ENCODE measurements around the gene MYH16. TPM values are rescaled to one million over a fixed set of nuclear protein-coding genes. Genes with fewer than 3 reads are reported as not detected.

Gene MYH16
- total and polyA plus RNA-seq, 10 of the 15 experiments (the other 5 are each of a cell fraction or from before 2014, with no cell fraction given), result 0.03 to 0.33 (median 0.04) TPM; not detected in 3

DNA sequence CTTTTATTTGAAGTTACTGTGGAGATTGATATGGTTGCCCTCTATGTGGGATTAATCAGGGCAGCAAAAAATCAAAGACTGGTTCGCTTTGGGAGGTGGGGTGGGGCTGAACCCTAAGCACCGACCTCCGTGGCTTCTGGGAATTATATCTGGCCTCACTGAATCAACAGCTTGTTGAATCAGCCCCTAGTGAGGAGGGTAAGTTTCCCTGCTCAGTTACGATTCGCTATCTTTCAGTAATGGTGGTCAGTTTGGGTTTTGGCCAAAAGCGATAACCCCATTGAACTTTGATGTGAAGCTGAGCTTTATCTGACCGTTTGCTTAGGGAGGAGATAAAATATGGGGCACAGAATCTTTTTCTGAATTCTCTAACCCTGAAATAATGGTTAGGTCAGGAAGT, 36.5 kb downstream of the MYH16 start:
- DNase-seq (ENCODE audit: low read depth, low spot score) (no peak), ATAC-seq (no peak), FAIRE-seq (no peak)
- WGBS (ENCODE audit: insufficient coverage, insufficient replicate concordance, low lambda C conversion rate, missing lambda C conversion rate), result 88% methylated on average over 7 of the region's 7 CpGs
- Histone ChIP-seq H3K27me3 (replicated peaks in 1 of 2; ENCODE audit: control insufficient read depth in 2 of 2, insufficient read depth in 2 of 2, low read length in 1 of 2) (no peaks in the 10 kb centered on the region), H3K4me1 (ENCODE audit: control insufficient read depth, insufficient read depth, low read length) (peaks cover 7% of the 10 kb centered on the region), H2AFZ (ENCODE audit: control insufficient read depth, low read depth, low read length) (no peak overlapping the region), H3K9me3 (replicated peaks; ENCODE audit: control insufficient read depth, insufficient read depth, low read length) (no peaks in the 10 kb centered on the region; the same call in 2 of the 3 replicates), H4K20me1 (ENCODE audit: control insufficient read depth, insufficient read depth) (no peaks in the 10 kb centered on the region), H3K79me2 (ENCODE audit: control insufficient read depth, insufficient read depth, low read length) (no peaks in the 10 kb centered on the region), H3K36me3 (ENCODE audit: control insufficient read depth in 2 of 2, insufficient read depth in 2 of 2, low read length in 1 of 2) (no peaks in the 10 kb centered on the region), H3K4me2 (ENCODE audit: control insufficient read depth, insufficient read depth) (no peak overlapping the region), H3K27ac (ENCODE audit: control insufficient read depth, insufficient read depth) (no peak overlapping the region), H3K9ac (ENCODE audit: control insufficient read depth, insufficient read depth, low read length) (no peak overlapping the region), H3K4me3 (no peak overlapping the region)
- ChIA-PET POLR2A (no interaction called here), CTCF (interaction anchor here (0.9 to 2.6 kb wide), 4 partner anchors 11 to 273 kb away, joined by 3 to 27 read pairs (median 5); no protein-coding TSS in a partner anchor), RAD21 (ENCODE audit: unreplicated experiment) (interaction anchor here (1.2 kb wide), 1 partner anchor 14 kb away, joined by 3 read pairs; no protein-coding TSS in a partner anchor), SMC1A (ENCODE audit: uncharacterized antibody, unreplicated experiment) (no interaction called here)
- in situ Hi-C loops (cut with MboI) (no loop called here), intact Hi-C loops (cut with micrococcal nuclease; ENCODE audit: unreplicated experiment) (no loop called here)
- BruUV-seq (replicated peaks), result no TSS peak
- no peak for TF ChIP-seq POU2F2 (IDR thresholded peaks at IDR 0.05; ENCODE audit: borderline replicate concordance, low read depth, low read length)
- TF ChIP-seq ASH2L (IDR thresholded peaks at IDR 0.05; ENCODE audit: borderline replicate concordance, low read depth), result no peak

DNA sequence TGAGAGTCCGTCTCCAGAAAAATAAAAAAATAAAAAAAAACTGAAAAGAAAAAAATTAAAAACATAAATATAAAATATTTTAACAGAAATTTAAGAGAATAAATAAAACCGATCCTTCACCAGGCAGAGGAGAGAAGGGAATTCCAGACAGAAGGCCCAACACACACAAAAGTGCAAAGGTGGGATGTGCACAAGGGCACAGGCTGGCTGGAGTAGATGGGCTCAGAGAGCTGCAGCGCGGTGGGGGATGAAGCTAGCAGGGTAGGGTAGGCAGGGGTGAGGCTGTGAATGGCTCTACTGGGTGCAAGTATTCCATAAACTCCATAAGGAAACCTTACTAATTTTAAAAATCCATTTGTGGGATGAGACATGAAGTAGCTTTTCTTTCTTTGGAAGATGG, 37.4 kb downstream of the MYH16 start:
- 63% methylated on average over 4 of the region's 4 CpGs for WGBS (ENCODE audit: insufficient coverage, insufficient replicate concordance, low lambda C conversion rate, missing lambda C conversion rate)
- no peaks in the 10 kb centered on the region for H4K20me1 ChIP-seq (ENCODE audit: control insufficient read depth, insufficient read depth)
- TF ChIP-seq FOXM1 (IDR thresholded peaks at IDR 0.05; ENCODE audit: low read depth, low read length) (no peak), NFXL1 (IDR thresholded peaks at IDR 0.05; ENCODE audit: borderline replicate concordance) (no peak), IKZF2 (IDR thresholded peaks at IDR 0.05) (no peak), RELA (IDR thresholded peaks at IDR 0.05; ENCODE audit: borderline replicate concordance, partially characterized antibody) (no peak), KDM1A (IDR thresholded peaks at IDR 0.05; ENCODE audit: borderline replicate concordance) (no peak), SIN3A (IDR thresholded peaks at IDR 0.05; ENCODE audit: low read depth, low read length) (no peak), ZNF217 (IDR thresholded peaks at IDR 0.05) (no peak), MYB (IDR thresholded peaks at IDR 0.05; ENCODE audit: borderline replicate concordance, low read depth, low read length) (no peak), MTA2 (IDR thresholded peaks at IDR 0.05; ENCODE audit: low read depth) (no peak), SMARCA5 (IDR thresholded peaks at IDR 0.05) (no peak), SIX5 (IDR thresholded peaks at IDR 0.05; ENCODE audit: low read depth, low read length, severe bottlenecking) (no peak), TAF1 (IDR thresholded peaks at IDR 0.05; ENCODE audit: borderline replicate concordance, low read depth, low read length) (no peak), KAT2A (conservative IDR thresholded peaks at IDR 0.05; ENCODE audit: control insufficient read depth, low read depth, low read length) (no peak)
- TF ChIP-seq, protein P1, sequence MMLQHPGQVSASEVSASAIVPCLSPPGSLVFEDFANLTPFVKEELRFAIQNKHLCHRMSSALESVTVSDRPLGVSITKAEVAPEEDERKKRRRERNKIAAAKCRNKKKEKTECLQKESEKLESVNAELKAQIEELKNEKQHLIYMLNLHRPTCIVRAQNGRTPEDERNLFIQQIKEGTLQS (IDR thresholded peaks at IDR 0.05; ENCODE audit: borderline replicate concordance, extremely low read depth, low read depth, low read length), result no peak
- TF ChIP-seq, protein P2, sequence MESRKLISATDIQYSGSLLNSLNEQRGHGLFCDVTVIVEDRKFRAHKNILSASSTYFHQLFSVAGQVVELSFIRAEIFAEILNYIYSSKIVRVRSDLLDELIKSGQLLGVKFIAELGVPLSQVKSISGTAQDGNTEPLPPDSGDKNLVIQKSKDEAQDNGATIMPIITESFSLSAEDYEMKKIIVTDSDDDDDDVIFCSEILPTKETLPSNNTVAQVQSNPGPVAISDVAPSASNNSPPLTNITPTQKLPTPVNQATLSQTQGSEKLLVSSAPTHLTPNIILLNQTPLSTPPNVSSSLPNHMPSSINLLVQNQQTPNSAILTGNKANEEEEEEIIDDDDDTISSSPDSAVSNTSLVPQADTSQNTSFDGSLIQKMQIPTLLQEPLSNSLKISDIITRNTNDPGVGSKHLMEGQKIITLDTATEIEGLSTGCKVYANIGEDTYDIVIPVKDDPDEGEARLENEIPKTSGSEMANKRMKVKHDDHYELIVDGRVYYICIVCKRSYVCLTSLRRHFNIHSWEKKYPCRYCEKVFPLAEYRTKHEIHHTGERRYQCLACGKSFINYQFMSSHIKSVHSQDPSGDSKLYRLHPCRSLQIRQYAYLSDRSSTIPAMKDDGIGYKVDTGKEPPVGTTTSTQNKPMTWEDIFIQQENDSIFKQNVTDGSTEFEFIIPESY (IDR thresholded peaks at IDR 0.05), result no peak

More for the DNA sequence above, 37.4 kb downstream of the MYH16 start:
- ChIA-PET POLR2A (interaction anchor here (0.5 to 0.6 kb wide), 3 partner anchors 31 to 163 kb away, joined by 3 to 5 read pairs (median 3); no protein-coding TSS in a partner anchor), CTCF (interaction anchor here (0.6 to 2.6 kb wide), 7 partner anchors 10 to 274 kb away, joined by 3 to 27 read pairs (median 4); no protein-coding TSS in a partner anchor), RAD21 (ENCODE audit: unreplicated experiment) (interaction anchor here (1.1 to 1.2 kb wide), 2 partner anchors 13 to 166 kb away, joined by 3 read pairs; partner anchors contain the start of gene SMURF1), SMC1A (ENCODE audit: uncharacterized antibody, unreplicated experiment) (interaction anchor here (1.6 kb wide), 2 partner anchors 11 to 52 kb away, joined by 3 to 7 read pairs; no protein-coding TSS in a partner anchor)
- Histone ChIP-seq H3K4me3 (no peak overlapping the region), H3K9ac (ENCODE audit: control insufficient read depth, insufficient read depth, low read length) (no peak overlapping the region), H2AFZ (ENCODE audit: control insufficient read depth, low read depth, low read length) (no peak overlapping the region), H3K36me3 (ENCODE audit: control insufficient read depth in 2 of 2, insufficient read depth in 2 of 2, low read length in 1 of 2) (no peaks in the 10 kb centered on the region), H3K27me3 (replicated peaks in 1 of 2; ENCODE audit: control insufficient read depth in 2 of 2, insufficient read depth in 2 of 2, low read length in 1 of 2) (no peaks in the 10 kb centered on the region), H3K4me2 (ENCODE audit: control insufficient read depth, insufficient read depth) (no peak overlapping the region), H3K79me2 (ENCODE audit: control insufficient read depth, insufficient read depth, low read length) (no peaks in the 10 kb centered on the region), H3K27ac (ENCODE audit: control insufficient read depth, insufficient read depth) (no peak overlapping the region), H3K9me3 (replicated peaks; ENCODE audit: control insufficient read depth, insufficient read depth, low read length) (no peaks in the 10 kb centered on the region; the same call in 2 of the 3 replicates), H3K4me1 (ENCODE audit: control insufficient read depth, insufficient read depth, low read length) (peaks cover 13% of the 10 kb centered on the region)
- DNase-seq (ENCODE audit: low read depth, low spot score) (no peak), FAIRE-seq (no peak), ATAC-seq (no peak)
- intact Hi-C loops (cut with micrococcal nuclease; ENCODE audit: unreplicated experiment), result no loop called here
- in situ Hi-C loops (cut with MboI), result loop anchor here (5.0 kb wide), 1 partner anchor 268 kb away; no protein-coding TSS in a partner anchor
- BruUV-seq (replicated peaks), result no TSS peak
